Measurements from ENCODE around the gene UQCR10.

DNA sequence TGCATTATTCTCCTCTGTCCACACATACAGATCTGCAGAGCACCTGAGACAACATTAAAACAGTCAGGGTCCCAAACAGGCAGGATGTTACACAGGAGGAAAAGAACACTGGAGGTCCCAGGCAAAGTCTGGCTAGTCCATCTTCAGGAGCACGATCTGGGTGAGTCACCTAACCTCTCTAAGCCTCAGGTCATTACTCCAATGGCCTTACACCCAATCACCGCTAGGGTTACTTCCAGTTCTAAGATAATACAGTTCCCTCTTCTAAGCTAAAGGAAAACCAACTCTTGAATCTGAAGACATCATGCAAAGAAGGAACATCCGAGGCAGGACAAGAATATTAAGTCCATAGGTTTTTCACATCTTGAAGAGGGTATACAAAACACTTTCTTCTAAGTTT, 46.4 kb downstream of the UQCR10 start:
- TF ChIP-seq EZH2 (IDR thresholded peaks at IDR 0.05; ENCODE audit: low read depth, unreplicated experiment) (no peak), CTCF (conservative IDR thresholded peaks at IDR 0.05; ENCODE audit: low read depth in 2 of 2) (peak; percentile 19 to 42; a peak in 3 of 4 replicates), POLR2AphosphoS5 (IDR thresholded peaks at IDR 0.05; ENCODE audit: low read depth) (no peak), EZH2phosphoT487 (IDR thresholded peaks at IDR 0.05; ENCODE audit: unreplicated experiment) (no peak), NANOG (IDR thresholded peaks at IDR 0.05; ENCODE audit: borderline replicate concordance) (no peak), ZNF331 (CRISPR knock-in tag; IDR thresholded peaks at IDR 0.05; ENCODE audit: low read depth) (no peak), JUNB (IDR thresholded peaks at IDR 0.05; ENCODE audit: unreplicated experiment) (no peak)
- TF ChIP-seq, protein P1, sequence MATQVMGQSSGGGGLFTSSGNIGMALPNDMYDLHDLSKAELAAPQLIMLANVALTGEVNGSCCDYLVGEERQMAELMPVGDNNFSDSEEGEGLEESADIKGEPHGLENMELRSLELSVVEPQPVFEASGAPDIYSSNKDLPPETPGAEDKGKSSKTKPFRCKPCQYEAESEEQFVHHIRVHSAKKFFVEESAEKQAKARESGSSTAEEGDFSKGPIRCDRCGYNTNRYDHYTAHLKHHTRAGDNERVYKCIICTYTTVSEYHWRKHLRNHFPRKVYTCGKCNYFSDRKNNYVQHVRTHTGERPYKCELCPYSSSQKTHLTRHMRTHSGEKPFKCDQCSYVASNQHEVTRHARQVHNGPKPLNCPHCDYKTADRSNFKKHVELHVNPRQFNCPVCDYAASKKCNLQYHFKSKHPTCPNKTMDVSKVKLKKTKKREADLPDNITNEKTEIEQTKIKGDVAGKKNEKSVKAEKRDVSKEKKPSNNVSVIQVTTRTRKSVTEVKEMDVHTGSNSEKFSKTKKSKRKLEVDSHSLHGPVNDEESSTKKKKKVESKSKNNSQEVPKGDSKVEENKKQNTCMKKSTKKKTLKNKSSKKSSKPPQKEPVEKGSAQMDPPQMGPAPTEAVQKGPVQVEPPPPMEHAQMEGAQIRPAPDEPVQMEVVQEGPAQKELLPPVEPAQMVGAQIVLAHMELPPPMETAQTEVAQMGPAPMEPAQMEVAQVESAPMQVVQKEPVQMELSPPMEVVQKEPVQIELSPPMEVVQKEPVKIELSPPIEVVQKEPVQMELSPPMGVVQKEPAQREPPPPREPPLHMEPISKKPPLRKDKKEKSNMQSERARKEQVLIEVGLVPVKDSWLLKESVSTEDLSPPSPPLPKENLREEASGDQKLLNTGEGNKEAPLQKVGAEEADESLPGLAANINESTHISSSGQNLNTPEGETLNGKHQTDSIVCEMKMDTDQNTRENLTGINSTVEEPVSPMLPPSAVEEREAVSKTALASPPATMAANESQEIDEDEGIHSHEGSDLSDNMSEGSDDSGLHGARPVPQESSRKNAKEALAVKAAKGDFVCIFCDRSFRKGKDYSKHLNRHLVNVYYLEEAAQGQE (IDR thresholded peaks at IDR 0.05; ENCODE audit: unreplicated experiment) = no peak
